Medulla oblongata (tissue), 1 donor: ENCODE data around the gene ATP2A3.
A peak's percentile ranks its signal among the peaks of the same experiment; 100 is the strongest.

Experiments used
- DNase-seq: peaks from one replicate; pipeline ENCODE4 v3.0.0-alpha.2; 2015; ENCODE audit errors: extremely low spot score

The ATP2A3 gene

DNA sequence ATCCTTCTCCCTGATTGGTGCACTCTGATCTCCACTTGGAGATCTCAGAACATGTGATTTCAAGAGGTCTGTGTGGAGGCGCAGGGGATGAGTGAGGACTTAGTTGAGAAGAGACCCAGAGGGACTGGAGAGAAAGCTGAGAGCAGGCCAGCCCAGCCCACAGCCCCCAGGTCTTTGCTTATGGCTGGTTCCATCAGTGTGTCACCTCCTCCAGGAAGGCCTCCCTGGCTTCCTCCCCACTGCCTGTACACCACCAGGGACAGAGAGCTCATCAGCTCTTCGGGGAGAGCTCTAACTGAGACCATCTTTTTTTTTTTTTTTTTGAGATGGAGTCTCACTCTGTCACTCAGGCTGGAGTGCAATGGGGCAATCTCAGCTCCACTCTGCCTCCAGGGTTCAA is 51.4 kb downstream of the ATP2A3 start:
- DNase-seq, result no peak

DNA sequence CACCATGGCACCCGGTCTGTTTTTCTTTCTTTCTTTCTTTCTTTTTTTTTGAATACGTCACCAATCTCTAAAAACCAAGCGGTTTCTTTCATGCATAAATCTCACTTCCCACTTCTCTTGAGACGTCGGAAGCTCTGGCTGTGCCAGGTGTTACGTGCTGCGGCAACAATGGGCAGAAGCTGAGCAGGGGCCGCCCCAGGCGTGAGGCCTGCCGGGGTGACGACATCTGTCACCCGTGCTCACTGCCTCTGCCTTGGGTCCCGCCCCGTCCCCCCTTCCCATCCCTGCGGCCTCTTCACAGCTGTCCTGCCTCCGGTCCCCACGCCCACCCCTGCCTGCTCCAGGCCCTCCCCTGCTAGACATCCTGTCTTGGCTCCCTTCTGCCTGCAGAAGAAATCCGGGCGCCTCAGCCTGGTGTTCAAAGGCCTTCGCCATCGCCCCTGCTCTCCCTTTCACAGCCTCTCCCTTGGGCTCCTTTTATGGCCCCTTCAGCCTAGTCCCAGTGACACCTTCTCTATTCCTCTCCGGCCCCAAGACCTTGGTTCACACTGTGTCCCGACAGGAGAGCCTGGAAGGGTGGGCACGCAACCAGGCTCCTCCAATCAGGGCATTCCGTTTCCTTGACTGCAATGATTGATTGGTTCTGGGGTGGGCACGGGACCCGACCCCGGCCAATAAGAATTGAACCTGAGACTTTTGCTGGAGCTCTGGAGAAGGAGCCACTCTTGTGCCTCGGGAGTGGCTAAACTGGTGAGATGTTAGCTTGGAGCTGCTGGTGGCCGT is 52.8 kb downstream of the ATP2A3 start:
- DNase-seq, result peak; percentile 20

DNA sequence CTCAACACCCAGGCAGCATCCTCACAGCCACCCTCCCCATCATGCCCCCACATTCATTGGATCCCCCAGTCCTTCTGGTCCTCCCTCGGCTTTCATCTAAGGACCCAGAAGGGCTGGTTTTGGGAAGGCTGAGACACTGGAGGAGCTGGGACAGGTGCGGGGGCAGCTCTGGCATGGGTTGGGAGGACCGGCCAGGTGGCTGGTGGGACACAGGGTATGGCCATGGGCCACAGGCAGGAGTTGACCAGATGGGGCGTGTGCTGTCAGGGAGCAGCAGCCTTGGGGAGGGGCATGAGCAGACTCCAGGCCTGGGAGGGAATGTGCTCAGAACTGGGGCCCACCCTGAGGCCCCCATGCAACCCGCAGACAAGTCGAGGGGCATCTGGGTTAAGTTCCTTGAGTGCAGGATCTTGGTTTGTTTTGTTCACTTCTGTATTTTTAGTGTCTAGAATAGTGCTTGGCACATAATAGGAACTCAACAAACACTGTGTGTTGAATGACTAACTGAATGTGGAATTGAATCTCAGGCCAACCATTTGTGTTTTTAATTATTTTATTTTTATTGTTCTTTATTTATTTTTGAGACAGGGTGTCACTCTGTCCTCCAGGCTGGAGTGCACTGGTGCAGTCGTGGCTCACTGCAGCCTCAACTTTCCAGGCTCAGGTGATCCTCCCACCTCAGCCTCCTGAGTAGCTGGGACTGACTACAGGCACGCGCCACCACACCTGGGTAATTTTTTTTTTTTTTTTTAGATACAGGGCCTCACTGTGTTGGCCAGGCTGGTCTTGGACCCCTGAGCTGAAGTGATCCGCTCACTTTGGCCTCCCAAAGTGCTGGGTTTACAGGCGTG is 53.6 kb downstream of the ATP2A3 start:
- no peak for DNase-seq

DNA sequence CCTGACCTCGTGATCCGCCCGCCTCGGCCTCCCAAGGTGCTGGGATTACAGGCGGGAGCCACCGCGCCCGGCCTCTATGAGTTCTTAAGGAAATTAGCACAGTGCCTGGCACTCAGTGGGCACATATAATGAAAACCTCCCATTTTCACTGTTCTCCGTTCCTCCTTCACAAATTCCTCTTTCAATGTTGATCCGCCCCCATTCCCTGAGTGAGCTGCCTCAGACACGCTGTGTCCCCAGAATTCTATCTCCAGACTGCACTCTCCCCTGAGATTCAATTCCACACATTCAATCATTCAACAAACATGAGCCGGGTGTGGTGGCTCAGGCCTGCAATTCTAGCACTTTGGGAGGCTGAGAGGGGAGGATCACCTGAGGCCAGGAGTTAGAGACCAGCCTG is 55.0 kb downstream of the ATP2A3 start:
- DNase-seq, result no peak

DNA sequence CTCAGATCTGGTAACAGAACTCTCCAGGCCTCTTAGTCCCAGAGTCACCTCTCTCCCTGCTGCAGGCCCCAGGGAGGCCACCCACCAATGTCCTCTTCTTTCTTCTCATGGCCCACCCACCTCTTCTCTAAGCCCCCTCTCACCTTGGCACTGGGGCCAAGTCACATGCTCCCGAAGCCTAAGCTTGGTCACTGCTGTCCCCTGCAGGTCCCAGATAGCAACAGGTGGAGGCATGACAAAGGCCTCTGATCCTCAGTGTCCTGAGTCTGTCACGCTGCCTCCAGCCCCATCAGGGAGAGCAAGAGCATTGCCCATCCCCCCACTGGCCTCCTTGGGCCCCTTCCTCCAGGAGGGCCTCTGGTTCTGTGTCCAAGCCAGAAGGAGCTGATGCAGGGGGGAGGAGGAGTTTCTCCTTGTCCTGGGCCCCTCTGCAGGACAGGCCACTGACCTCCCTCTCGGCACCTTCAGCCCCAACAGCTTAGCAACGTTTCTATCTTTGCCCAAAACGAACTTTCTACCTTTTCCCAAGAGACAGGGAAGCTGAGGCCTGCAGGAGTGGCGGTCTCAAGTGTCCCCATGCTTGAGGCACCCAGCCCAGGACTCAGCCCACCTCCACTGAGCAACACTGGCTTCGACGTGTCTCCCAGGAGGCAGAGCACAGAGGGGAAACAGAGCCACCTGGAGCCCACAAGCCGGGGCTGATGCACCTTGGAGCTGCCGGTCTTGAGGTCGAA is 56.6 kb downstream of the ATP2A3 start:
- no peak for DNase-seq

DNA sequence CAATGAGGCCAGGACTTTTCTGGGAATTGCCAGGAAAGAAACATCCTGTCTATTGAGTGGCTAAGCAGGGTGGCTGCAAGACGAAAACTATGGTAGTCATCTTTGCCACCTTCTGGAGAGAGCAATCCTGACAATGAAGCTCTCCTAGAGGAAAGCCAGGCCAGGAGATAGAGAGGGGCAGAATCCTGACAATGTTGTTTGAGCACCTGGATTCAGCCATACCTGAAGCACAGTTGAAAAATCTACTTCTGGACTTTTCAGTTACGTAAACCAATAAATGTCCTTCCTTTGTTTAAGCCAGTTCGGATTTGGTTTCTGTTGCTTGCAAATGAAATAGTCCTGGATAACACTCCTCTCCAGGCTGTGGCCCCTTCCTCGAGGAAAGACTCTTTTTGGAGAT is 57.4 kb downstream of the ATP2A3 start:
- no peak for DNase-seq

DNA sequence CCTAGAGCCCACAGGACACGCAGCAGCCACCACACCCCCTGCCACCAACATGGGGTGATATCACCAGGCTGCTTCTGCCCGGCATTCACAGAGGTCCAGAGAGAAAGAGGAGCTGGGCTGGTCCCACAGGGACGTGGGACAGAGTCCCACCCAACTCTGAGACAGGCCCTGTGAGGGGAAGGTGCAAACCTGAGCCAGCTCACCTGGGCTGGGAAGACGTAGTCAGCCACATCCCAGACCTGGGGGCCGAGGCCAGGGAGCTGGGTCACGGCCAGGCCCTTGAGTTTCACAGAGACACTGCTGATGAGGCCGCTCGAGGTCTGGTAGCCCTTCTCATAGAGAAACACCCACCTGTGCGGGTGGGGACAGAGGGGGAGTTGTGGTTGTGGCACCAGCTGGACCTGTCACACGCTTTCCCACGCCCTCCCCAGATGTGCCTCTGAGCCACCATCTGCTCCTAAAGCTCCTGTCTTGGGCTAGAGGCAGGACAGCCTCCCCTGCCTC is 59.2 kb downstream of the ATP2A3 start:
- no peak for DNase-seq

DNA sequence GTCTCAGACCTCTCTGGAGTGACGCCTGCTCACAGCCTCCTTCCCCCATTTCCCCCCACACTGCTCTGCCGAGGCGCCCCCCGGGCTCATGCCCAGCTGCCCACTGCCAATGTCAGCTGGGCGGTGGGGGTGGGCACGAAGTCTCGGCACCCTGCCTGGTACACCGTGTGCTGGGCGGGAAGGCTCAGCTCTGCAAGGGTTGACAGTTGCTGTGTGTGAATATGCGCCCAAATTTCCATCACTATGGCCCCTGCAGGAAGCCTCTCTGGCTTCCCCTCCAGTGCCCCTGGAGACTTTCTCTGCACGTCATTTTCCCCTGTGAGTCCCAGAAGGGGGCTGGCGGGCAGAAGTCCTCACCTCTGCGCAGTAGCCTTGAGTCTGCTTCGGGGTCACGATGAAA is 59.7 kb downstream of the ATP2A3 start:
- no peak for DNase-seq

- no peak for DNase-seq
These were observed 60.4 kb downstream of the ATP2A3 start for GRCh38 chr17:3903881-3904290.

DNA sequence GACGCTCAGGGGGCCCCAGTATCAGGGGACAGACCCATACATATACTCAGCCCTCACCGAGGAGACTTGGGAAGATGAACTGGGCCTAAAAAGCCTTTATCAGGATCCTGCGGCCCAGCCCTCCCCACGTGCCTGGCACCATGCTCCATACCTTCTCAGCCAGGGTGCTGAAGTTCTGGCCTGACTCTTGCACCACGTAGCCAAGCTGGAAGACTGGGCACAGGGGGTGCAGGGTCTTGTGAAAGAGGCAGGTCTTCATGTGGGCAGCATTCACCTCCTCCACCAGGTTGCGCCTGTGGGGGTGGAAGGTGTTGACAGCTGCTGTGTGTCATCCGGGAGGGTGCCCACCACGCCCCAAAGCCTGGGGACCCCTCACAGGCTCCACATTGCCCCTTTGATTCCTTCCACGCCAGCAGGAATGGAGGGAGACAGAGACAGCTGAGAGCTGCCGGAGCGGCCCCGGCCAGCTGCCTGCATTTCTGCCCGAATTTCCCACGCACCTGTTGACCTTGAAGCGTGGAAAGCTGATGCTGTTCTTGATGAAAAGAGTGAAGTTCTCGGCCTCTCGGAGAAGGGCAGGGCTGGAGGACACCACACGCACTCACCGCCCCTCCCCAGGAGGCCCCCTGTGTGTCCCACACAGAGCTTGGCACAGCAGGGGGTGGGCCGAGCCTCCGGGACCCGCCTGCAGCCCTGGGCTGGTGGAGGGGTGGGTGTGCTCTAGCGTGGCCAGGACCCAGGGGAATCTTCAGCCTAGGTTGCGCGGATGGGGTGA is 61.0 kb downstream of the ATP2A3 start:
- no peak for DNase-seq

DNA sequence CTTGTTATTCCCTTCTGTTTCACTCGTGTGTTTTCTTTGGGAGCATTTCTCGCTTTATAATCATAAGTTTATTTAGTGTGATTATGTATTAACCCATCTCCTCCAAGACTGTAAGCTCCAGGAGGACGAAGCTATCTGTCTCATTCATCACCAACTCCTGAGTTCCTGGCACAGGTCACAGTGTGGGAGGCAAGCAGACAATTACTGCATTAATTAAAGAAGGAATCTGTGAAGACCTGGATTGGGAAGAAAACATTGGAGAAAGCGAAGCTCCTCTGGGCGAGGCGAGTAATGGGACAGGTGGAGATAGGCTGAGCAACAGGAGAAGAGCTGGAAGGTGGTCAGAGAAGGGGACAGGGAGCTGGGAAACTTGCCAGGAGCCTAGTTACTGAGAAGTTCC is 63.6 kb downstream of the ATP2A3 start:
- DNase-seq, result no peak

- DNase-seq, result no peak
These were observed 66.5 kb downstream of the ATP2A3 start for GRCh38 chr17:3897731-3898130.

- DNase-seq, result no peak
These were observed 67.3 kb downstream of the ATP2A3 start for GRCh38 chr17:3896968-3897235.

DNA sequence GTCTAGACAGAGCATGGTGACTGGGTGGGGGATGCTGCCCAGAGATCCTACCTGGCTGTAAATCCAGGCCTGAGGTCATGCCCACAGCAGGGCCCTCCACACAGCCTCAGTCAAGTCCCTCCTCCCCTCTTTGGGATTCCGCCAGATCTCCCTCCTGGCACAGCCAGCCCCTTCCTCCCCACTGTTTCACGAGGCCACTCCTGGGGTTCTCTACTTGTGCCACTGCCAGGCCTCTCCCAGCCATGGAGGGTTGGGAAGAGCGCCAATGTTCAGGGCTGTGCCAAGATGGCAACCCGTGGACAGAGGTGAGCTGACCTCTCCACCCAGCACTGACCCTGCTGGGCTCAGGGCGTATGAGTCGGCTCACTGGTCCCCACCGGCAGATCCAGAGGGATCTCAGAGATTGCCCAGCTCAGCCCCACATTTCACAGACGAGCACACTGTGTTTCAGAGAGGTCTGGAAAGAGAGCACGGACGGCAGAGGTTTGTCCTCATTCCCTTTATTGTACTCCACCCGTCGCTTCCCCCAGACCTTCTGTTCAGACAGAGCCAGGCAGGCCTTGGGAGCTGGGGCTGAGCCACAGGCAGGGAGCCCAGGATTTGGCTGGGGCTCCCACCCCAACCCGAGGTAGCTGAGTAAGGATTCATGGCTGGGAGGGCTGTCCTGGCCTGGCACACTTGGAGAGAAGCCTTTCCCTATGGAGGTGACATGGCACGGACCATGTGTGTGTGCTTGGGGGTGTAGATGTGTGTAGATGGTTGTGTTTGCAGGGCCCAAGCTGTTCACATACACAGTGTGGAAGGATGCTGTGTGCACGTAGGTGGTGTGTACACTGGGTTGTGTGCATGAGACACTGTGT is 67.9 kb downstream of the ATP2A3 start:
- DNase-seq, result peak; percentile 45

DNA sequence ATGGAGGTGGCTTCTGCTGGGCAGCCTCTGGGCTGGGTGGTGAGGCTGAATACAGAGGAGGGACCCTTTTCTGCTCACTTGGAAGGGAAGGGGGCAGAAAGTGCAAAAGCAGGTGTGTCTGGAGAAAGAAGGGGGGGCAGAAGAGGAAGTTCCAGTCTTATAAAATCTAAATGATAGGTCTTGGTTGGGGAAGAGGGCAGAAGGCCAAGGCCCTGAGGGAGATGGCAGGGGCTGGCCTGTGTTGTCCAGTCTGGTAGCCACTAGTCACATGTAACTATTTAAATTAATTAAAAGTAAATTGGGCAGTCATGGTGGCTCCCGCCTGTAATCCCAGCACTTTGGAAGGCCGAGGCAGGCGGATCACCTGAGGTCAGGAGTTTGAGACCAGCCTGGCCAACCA is 68.9 kb downstream of the ATP2A3 start:
- DNase-seq, result peak; percentile 9

DNA sequence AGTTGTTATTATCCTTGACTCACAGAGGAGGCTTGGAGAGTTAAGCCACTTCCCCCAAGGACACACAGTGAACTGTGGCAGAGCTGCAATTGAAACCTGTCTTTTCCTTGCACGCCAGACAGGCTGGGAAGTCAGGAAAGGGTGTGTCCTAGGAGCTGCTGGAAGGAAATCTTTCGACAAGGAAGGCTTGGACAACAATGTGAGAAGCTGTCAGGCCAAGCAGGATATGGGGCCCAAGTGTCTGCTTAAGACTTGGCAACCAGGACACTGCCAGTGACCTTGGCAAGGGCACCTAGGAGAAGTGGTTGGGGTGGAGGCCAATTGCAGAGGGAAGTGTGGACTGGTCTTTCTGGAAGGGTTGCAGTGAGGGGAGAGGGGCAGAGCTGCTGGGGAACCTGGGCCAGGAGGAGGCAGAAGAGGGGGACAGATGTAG is 69.3 kb downstream of the ATP2A3 start:
- DNase-seq, result peak; percentile 38

GRCh38 chr17:3894188-3894587 is 70.0 kb downstream of the ATP2A3 start:
- no peak for DNase-seq

- no peak for DNase-seq
These were observed 70.5 kb downstream of the ATP2A3 start for GRCh38 chr17:3893720-3894116.

DNA sequence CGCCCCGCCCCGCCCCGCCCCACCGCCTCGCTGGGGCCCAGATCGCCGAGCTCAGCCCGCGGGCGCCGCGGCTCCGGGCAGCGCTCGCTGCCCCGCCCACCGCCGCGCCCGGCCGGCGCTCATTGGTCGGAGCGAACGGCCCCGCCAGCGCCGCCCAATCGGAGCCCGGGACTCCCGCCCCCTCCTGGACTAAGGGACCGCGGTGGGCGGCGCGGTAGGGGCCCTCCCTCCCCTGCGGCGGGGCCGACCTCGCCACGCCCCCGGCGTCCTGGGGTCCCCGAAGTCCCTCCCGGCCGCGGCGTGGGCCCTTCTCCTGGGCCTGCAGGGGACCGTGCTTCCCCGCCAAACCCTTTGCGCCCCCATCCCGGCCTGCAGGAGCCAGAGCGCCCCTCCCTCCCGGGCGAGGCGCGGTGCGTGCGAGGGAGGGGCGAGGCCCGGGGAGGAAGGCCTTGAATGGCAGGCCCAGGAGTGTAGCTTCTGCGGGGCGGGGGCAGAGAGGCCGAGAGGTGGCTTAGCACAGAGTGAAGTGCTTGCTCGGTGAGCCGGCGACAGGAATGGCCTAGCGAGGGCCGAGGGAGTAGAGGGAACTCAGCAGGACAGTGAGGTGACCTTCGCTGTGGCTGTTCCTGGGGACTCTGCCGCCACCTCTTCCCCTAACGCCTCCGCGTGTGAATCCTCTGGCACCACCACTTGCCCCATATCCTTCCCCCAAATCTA is 71.1 kb downstream of the ATP2A3 start, which contains the start of gene CAMKK1:
TSS of gene CAMKK1 (minus strand) at position 51 of the 717 bp plus-strand sequence. CDS start 7,366 bp downstream, outside the sequence.
- peak; percentile 83 for DNase-seq
